Bone marrow (tissue), 2 donors: ENCODE results near the gene DRG2.

Experiments used
- DNase-seq, 2 donors: peaks; one replicate each; lab custom pipeline; 2025; lab: John Stamatoyannopoulos, UW

Gene DRG2

DNA sequence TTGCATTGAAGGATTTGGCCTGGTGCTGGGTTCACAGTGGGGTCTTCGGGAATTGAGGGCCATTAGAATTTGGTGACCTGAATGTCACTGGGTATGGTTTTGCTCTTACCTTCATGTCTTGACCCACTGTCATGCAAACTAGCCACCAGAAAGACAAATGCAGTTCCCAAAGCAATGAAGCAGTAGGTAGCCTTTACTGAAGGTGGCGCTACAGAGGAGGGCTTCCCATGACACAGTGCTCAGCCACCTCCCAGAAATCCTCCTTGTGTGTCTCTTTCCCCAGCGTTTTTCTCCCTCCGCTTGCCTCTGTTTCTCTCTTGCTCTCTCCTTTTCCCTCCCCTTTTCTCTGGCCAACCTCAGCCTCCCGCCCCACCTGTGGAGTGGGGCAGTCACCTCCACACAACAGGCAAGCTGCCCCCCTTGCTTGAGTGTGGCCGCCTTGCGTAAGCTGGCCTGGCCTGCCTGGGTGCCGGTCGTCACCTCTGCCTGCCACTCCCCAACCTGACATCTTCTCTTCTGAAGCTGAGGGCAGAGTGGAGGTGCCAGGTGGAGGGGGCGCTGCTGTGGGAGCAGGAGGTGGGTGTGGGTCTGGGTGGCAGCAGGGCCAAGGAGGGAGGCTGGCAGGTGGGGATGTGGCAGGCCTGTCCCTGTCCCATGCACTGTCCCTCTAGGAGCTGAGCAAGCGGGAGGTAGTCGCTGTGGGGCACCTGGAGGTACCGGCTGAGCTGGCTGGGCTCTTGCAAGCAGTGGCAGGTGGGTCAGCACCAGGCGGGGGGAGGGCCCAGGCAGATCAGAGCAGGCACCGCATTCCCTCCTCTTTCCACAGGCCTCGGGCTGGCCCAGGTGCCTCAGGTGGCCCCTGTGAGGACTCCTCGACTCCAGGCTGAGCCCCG is 55.5 kb downstream of the DRG2 start:
- no peak for DNase-seq

DNA sequence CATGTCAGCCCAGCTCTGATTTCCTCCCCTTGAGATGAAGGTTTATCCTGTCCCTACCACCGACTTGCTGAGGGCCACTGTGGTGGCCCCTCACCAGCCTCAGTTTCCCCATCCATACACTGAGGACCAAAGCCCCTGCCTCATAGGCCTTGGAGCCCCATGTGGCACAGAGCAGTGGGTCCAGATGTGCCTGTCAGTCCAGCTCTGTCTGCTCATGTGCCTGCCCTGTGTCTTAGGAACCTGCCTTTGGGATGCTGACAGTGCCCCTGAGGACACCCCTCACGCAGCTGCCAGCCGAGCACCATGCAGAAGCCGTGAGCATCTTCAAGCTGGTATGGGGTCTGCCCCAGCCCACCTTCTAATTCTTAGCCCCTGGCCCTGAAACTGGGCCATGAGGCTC is 56.5 kb downstream of the DRG2 start:
- DNase-seq: no peak

DNA sequence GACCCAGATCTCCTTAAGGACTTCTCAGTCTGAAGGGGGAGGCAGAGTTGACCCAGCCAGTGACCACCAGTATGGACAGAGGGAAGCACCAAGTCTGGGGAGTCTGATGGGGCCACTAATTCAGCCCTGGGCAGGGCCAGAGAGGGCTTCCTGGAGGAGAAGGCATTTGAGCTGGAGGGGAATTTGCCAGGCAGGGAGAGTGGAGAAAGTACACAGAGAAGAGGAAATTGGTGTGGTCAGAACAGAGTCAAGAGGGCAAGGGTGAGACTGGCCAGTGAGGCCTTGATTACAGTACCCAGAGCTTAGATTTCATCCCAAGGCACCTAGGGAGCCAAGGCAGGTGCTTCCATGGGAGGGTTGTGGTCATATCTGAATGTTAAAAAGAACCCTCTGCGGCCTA is 57.1 kb downstream of the DRG2 start:
- DNase-seq: no peak

DNA sequence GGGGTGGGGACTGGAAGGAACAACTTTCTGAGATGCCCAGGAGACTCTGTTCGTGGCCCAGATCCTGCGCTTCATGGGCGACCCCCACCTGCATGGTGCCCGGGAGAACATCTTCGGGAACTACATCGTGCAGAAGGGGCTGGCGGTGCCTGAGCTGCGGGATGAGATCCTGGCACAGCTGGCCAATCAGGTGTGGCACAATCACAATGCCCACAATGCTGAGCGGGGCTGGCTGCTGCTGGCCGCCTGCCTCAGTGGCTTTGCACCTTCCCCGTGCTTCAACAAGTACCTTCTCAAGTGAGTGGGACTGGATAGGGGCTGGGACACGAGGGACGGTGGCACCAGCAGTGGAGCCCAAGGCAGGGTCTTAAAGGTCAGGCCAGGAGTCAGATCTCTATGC is 58.1 kb downstream of the DRG2 start:
- no peak for DNase-seq

DNA sequence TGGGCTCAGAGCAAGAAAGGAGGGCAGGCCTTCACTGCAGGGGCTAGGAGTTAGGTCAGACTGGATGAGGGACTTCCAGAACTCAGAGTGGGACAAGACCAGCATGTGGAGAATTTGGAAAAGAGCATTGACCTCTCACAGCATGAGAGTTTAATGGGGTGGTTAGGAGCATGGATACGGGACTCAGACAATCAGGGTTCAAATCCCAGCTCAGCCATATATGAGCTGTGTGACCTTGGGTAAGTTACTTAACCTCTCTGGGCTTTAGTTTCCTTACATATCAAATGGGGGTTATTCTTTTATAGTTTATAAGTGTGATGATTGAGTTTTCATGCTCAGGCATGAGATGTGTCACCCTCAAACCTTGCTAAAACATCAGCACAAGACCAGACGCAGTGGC is 58.5 kb downstream of the DRG2 start:
- DNase-seq: no peak

DNA sequence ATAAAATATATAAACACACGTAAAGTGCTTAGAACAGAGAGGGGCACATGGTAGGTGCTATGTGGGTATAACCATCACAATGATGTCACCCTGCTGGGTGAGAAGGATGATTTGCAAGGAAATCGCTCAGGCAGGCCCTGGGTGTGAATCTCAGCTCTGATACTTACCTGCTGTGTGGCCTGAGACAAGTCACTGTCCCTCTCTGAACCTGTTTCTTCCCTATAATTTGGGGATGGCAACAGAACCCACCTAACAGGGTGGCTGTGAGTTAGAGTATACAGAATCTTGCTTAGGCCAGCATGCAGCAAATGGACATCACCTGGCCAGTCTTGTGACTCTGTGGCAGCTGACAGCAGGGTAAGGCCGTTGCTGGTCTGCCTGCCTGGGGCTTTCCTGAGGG is 59.2 kb downstream of the DRG2 start:
- DNase-seq: no peak

DNA sequence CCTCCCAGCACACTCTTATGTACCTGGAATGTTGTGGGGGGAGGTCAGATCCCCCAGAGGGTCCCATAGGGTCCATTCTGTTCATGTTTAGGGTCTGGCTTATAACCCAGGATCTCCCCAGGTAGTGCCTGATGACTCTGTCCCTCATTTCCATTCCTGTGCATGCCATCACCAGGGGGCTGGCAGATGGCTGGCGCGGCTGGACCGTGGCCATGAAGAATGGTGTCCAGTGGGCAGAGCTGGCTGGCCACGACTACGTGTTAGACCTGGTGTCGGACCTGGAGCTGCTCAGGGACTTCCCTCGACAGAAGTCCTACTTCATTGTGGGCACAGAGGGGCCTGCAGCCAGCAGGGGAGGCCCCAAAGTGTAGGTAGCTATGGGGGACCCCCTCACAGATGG is 60.8 kb downstream of the DRG2 start:
- no peak for DNase-seq

DNA sequence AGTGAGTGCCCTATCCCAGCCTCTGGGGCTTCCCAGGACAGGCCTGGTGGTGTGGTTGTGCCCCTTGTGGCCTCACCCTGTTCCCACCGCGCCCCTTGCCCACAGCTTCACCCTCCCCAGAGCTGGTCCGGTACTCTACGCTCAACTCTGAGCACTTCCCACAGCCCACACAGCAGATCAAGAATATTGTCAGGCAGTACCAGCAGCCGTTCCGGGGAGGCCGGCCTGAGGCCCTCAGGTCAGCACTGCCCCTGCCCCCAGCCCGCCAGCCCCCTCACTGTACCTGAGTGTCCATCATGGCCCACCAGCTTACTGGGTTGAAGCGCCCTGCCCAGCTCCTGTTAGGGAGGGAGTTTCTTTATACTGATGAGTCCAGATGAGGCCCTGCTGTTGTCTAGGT is 63.5 kb downstream of the DRG2 start:
- DNase-seq: no peak

DNA sequence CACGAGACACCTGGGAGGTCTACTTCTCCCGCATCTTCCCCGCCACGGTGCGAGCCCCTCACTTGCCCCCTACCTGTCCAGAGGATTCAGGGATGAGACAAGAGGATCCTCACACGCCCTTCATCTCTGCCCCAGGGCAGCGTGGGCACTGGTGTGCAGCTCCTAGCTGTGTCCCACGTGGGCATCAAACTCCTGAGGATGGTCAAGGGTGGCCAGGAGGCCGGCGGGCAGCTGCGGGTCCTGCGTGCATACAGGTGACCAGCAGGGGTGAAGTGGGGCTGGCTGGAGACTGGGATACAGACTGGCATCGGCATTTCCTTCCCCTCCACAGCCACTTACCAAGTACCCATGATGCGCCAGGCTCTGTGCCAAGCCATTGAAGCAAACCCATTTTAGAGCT is 67.4 kb downstream of the DRG2 start:
- no peak for DNase-seq

DNA sequence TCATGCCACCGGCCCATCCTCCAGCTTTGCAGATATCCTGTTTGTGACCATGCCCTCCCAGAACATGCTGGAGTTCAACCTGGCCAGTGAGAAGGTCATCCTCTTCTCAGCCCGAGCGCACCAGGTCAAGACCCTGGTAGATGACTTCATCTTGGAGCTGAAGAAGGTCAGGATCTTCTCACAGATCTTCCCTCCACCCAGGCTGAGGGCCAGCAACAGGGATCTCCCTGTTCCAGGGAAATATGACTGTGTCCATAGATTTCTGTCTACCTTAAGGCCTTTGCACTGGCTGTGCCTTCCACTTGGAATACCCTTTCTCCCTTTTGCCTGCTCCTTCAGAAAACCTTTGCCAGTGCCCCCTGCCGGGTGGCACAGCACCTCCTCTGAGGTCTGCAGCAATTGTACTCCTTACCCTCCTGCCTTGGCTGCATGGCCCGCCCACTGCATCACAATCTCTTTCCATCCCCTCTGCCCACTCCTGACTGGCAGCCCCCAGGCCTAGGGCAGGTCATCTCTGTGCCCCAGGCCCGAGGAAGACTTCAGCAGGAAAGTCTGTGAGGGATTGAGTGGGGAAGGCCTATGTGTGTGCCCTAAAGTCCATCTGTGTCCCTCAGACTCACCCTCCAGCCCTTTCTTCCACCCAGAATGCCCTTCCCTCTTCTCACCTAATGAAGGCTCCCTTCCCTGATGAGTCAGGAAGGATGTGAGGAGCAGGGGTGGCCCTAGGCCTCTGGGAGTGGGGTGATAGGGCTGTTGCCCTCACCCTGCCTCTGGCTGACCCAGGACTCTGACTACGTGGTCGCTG is 68.6 kb downstream of the DRG2 start:
- no peak for DNase-seq

DNA sequence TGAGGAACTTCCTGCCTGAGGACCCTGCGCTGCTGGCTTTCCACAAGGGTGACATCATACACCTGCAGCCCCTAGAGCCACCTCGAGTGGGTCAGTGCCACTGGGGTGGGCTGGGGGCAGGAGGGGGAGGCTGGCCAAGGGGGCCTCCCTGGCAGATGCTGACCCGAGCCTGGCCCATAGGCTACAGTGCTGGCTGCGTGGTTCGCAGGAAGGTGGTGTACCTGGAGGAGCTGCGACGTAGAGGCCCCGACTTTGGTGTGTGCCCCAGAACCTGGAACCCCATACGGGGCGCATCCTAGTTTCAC is 69.2 kb downstream of the DRG2 start:
- no peak for DNase-seq
